GM18907 (cell line): ENCODE data around the gene STK40.
A peak's percentile ranks its signal among the peaks of the same experiment; 100 is the strongest.

Experiments
- ATAC-seq: cut with Tn5 transposase; IDR thresholded peaks from one replicate; pipeline ENCODE4 v1.9.1; 2021; ENCODE audit warnings: mild to moderate bottlenecking, moderate library complexity; ENCODE audit not compliant: unreplicated experiment

Gene STK40

GRCh38 chr1:36377791-36378492 is 7.8 kb downstream of the STK40 start:
- ATAC-seq = no peak

DNA sequence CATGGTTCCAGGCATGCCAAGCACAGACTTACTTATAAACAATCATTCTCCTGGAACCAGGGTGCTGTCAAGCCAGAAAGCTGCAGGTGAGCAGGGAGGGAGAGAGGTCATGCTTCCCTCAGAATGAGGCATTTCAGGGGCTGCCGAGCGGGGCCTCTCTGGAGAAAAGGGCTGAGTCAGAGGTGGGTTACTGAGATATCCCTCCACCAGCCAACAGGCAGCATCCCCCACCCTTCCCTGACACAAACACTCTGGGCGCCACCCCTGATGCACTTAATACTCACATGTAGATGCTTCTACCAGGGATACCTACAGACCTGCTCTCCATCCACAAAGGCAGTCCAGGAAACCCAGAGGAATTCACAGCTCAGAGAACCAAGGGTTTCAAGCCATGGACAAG is 13.1 kb downstream of the STK40 start:
- ATAC-seq = no peak

DNA sequence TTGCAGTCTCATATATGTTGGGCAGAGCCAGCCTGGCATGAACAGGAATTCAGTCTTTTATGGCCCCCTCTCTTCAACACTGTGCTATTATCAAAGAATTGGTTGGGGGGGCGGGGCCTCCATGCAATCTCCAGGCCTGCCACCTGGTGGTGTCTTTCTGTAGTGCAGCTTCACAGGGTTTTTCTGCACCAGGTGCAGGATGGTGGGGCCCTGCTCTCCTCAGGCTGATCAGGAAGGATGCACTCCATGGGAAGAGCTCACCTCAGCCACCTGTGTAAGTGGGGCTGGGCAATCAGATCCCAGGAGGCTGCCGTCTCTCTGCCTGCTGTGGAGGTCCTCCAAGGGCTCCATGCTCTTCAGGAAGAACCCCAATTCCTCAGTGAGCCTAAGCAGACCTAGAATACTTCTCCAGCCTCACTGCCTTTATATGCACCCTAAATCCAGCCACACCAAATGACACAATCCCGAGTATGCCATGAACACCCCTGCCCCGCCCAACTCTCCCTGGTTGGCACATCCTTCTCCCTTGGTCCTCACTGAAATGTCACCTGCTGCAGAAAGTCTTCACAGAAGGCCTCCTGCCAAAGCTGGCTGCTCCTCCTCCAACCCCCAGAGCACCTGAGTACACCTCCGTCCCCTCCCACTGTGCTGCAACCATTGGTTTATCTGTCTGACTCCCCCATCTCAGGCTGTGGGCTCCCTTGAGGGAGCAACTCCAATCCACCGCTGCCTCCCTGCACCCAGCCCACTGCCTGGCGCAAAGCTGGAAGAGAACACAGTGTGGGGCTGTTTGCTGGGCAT is 16.5 kb downstream of the STK40 start:
- ATAC-seq = no peak

DNA sequence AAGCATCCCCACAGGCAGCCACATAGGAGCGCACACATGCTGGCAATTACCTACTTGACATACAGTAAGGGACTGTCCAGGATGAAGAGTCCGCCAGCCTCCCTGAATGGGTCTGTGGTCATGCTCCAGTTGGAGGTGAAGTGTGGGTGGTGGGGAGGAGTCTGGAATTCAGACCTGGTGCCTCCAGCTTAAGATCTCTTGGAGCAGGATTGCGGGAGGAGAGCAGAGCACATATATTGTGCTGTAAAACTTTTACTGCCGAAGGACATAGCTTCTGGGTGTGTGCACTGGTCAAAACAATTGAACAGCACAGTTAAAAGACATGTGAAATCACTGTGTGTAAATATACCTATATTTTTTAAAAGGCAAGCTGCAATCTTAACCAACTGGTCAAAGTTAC is 17.9 kb downstream of the STK40 start:
- ATAC-seq = no peak

DNA sequence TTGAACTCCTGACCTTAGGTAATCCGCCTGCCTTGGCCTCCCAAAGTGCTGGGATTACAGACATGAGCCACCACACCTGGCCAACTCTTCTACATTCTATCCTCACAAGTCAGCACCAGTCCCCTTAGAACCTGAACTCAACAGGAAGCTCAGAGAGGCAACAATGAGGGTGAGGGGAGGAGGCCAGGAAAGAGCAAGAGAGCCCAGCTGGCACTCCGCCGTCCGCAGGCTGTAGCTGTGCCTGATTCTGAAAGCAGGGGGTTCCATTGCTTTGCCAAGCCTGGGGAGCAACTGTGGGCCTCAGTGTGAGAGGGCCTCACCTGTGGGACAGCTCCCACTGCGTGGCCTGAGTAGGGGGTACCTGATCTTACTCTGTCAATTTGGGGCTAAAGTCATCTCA is 18.7 kb downstream of the STK40 start:
- no peak for ATAC-seq

DNA sequence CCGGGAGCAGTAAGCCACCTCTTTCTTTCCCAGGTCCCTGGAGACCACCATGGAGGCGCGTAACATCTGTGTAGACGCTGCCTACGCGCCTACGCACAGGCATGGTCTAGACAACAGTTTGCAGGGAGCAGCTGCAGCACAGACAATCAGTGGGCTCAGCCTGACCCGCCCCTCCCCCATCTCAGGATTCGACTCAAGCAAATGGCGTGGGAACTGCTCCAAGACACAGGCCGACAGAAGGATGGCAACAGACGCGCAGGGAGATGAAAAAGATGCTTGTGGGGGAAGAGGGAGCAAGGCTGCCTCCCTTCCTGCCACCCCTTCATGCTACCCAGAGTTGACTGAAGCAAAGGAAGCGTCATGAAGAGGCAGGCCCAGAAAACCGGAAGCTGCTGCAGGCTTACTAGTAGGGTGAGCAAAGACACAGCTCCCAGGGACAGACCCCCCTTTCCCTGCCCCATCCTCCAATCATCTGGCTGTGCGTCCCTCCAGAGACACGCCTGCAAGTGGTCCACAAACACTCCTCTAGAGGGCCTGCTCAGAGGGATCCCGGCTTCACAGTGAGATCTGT is 19.5 kb downstream of the STK40 start:
- ATAC-seq = no peak

DNA sequence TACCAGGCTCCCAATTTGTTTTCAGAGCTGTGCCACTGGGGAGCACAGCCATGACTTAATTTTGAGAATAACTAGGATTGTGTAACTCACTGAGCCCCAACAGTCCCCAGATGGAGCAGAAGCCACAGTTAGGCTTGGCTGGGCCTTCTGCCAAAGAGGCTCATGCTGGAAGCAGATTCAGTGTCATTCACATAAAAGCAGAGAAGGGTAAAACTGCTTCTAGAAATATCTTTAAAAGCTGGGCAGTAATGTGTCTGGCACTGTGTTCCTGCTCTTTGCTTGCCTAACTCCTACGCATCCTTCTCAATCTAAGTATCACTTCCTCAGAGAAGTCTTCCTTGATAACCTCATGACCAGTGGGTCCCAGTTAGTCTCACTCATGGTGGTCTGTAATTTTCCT is 20.3 kb downstream of the STK40 start:
- no peak for ATAC-seq

- ATAC-seq = no peak
Observed at GRCh38 chr1:36359911-36360550, 25.7 kb downstream of the STK40 start.

DNA sequence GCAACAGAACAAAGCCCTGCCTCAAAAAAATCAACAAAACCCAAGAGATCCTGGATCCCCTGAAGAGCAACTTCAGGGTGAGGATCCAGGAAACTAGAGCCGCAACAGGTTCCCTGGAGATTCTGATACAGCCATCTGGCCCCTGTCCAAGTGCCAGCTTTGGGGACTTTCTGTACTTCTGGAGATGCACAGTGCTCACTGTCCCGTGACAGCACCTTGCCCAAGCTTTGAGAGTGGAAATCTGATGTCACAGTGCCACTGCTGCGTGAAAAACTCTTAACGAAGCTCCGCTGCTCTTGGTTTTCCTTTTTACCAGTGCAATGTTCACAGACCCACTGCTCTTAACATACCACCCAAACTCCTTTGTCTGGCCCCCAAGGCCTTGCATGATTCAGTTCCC is 26.3 kb downstream of the STK40 start:
- ATAC-seq = no peak

DNA sequence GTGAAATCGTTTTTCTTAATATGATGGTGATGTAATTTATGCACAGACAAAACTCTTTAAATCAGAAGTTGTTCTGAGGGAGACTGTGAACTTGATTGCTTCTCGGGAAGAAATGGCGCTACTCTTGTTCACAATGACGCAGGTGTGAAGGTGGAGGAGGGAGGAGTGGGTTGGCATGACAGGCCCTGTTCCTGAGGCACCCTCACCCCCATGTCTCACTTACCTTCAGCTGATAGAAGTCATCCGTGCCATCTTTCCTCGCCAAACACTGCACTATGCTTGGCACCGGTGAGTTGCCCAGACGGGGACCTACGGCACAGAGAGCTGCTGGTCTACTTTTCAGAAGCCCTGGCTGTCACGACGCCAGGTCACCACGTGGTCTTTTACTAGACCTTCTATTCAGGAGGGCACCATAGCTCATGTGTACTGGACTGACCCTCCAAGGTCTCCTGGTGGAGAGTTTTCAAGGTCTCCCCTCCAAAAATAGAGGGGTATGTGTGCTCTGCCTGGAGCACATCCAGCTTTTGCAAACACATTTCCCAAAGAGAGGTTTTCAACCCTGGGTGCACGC is 27.1 kb downstream of the STK40 start:
- no peak for ATAC-seq

DNA sequence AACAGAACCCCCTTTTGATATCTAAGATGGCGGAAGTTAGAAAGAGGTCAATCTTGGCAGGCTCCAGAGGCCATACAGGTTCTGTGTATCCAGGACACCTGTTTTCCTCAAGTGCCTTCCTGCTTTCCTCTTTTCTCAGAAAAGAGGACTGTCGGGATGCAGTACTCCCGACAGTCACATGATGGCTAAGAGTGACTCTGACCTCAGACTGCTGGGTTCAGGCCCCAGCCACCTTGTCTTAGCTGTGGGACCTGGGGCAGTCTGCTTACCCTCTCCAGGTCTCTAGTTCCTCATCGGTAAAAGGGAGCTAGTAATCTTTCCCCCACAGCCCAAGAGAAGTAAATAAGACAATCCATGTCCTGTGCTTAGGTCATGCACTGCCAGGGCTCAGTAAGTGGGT is 29.9 kb downstream of the STK40 start:
- ATAC-seq = no peak

DNA sequence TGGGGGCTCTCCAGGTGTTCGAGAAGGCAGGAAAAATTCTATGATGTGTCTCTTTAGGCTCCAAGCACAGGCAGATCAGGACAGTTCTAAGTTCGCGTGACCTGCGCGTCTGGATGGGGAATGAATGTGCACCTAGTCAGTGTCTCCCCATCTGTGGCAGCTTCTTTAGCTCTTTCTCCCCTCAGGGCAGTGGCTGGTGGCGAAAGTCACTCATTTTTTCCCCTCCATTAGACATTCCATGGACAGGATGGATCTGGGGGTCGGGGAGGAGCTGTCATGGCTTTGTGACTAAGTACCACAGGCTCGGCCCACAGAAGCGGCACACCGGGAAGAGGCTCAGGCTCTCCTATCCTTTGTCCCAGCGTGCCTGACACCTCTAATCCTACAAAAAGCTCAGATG is 31.2 kb downstream of the STK40 start:
- no peak for ATAC-seq

- no peak for ATAC-seq
Observed at GRCh38 chr1:36352910-36353878, 32.5 kb downstream of the STK40 start.

DNA sequence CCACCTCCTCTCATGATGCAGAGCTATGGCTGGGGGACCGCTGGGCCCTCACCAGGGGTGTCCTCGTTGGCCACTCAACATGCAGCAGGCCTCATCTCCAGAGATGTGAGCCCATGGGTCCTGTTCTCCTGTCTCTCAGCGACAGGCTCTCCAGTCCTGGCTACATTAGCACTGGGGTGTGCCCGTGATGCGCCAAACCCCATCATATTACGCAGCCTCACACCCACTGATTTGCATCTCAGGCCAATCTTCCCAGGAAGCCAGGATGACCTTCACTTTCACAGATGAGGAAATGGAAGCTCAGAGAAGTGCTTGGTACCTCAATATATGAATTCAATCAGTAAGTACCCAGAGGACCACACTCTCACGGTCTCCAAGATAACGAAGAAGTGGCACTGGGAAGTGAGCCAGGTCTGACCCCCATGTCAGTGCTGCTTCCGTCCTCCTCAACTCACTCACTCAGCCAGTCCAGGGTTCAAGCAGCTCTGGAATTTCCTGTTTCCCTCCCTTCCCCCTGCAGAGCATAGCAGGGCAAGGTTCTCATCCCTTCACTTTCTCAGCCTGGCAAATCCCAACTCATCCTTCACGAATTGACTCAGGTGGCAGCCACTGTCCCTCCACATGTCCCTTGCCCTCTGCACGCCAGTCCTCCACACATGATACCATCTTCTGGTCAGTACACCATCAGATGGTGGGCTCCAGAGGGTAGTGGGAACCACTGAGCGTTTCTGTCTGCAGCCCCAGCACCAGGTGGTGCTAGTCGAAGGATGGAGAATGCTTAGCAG is 33.4 kb downstream of the STK40 start:
- ATAC-seq = no peak

DNA sequence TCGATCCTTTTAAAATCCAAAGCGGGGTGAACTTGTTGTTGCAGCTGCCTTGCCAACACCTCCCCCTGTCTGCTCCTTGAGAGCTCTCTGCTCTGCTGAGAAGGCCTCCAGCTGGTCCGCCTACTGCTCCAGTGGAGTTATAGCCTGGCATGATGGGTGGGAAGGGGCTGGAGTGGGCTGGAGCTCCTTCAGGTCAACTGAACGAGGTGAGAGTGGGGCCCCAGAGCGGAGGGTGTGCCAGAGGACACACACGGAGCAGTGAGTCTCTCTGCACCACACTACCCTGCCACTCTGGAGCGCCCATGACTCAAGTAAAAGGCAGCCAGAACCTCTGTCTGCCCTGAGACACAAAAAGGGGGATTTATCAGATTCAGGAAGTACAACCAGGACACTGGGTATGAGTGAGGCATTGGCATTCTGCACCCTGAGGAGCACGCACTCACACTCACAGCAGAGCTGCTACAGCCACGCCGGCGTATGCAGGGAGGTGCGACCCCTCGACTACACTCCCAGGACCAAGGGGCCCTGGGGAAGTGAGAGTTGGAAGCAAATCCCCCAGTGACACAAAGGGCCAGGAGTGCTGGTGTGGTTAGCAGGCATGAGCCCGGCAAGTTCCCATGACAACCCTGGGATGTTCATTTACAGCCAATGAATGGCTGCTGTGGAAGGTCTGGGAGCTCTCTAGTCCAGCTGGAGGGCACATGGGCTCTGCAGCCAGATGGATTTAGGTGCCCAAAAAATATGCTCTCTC is 34.3 kb downstream of the STK40 start:
- no peak for ATAC-seq

DNA sequence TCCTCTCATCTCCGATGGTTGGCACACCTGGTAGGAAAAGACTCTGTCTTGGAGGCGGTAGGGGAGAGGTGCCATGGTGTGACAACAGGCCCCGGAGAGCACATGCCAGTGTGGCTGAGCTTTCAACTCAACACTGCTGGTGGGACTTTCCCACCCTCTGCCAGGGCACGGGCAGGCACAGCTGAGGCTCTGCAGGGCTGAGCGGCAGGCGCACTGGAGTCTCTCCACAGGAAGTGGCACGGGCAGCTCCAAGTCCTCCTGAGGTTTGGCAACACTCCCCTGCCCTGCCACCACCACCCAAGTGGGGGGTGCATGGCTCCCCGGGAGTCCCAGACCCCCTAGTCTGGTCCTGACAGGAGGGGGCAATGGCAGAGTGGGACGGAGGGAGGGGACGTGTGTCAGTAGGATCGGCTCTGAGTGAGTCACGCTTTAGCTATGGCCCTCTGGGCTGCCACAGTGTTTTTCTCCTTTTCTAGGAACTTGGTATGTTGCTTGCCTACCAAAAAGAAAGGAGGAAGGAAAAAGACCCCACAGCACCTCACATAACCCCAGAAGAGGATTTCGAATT is 35.0 kb downstream of the STK40 start:
- no peak for ATAC-seq

GRCh38 chr1:36349839-36350238 is 35.9 kb downstream of the STK40 start:
- ATAC-seq = no peak

DNA sequence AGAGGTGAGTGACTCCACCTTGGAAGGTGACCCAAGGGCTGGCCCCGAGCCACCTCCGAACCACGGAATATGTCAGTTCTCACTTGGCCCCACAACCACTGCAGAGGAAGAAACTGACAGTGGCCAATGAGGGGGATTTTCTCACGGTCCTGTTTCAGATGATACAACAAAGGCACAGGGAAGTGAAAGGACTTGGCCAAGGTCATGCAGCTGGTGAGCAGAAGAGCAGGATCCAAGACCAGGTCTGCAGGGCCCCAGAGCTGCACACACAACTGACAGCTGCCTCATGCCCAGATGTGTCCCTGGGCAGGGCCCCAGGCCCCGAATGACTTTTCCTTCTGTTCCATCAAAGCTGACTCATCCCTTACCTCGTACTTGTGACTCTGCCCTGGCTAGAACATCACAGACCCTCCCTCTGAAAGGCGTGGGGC is 36.5 kb downstream of the STK40 start:
- ATAC-seq = peak; percentile 75
